K562 (cell line): ENCODE data around the gene USP24. TPM values are rescaled to one million over a fixed set of nuclear protein-coding genes. Genes with fewer than 3 reads are reported as not detected.

Source experiments
- BRD9 ChIP-seq: fragments of 450-650 bp; IDR thresholded peaks from 2 replicates; pipeline ENCODE4 v1.6.1; 2018; ENCODE audit warnings: low read depth; ENCODE audit not compliant: partially characterized antibody
- CEBPG ChIP-seq, 3 experiments: fragments of 200-800 bp in 1 of 3; sonication (Bioruptor generic) in 1 of 3; sonication (generic) in 1 of 3; formaldehyde crosslinking in 1 of 3; IDR thresholded peaks in 2 of 3; conservative IDR thresholded peaks in 1 of 3; 2 replicates each; pipeline versions ENCODE4 v1.6.1 to v1.8.0; 2016 to 2022; ENCODE audit warnings: missing compliant biosample characterization in 2 of 3, missing genetic modification characterization in 2 of 3, mild to moderate bottlenecking in 1 of 3, missing genetic modification reagents in 1 of 3
- E2F5 ChIP-seq: sonication (generic); formaldehyde crosslinking; IDR thresholded peaks from 2 replicates; pipeline ENCODE4 v1.8.0; 2022; ENCODE audit warnings: mild to moderate bottlenecking, missing genetic modification reagents
- IFI16 ChIP-seq: fragments of 250-450 bp; sonication (Bioruptor Pico); IDR thresholded peaks from 2 replicates; pipeline ENCODE4 v2.1.2; 2022; ENCODE audit warnings: mild to moderate bottlenecking, inconsistent platforms
- KAT8 ChIP-seq: fragments of 450-650 bp; IDR thresholded peaks from 2 replicates; pipeline ENCODE4 v1.6.1; 2016; ENCODE audit warnings: low read depth, mild to moderate bottlenecking
- MLLT1 ChIP-seq, 2 experiments: fragments of 450-650 bp; IDR thresholded peaks; 2 replicates each; pipeline ENCODE4 v1.6.1; 2016
- RBM14 ChIP-seq: fragments of 200-400 bp; formaldehyde crosslinking; IDR thresholded peaks from 2 replicates; pipeline ENCODE4 v1.6.1; 2018; ENCODE audit warnings: low read depth, mild to moderate bottlenecking, low read length, moderate library complexity, borderline replicate concordance; ENCODE audit not compliant: insufficient read depth
- SETDB1 ChIP-seq: IDR thresholded peaks from one replicate; pipeline ENCODE4 v1.6.1; 2012; ENCODE audit warnings: low read length, control low read depth, inconsistent platforms
- THAP12 ChIP-seq: fragments of 250-450 bp; sonication (Bioruptor Pico); IDR thresholded peaks from 2 replicates; pipeline ENCODE4 v1.9.0; 2021; ENCODE audit warnings: mild to moderate bottlenecking, inconsistent platforms
- ZBTB34 ChIP-seq: fragments of 250-450 bp; sonication (Bioruptor Pico); IDR thresholded peaks from 2 replicates; pipeline ENCODE4 v1.8.0; 2021; ENCODE audit warnings: mild to moderate bottlenecking, moderate library complexity
- ZFP91 ChIP-seq: sonication (generic); formaldehyde crosslinking; IDR thresholded peaks from 2 replicates; pipeline ENCODE4 v1.8.0; 2022; ENCODE audit warnings: mild to moderate bottlenecking, missing genetic modification reagents
- ZMIZ1 ChIP-seq, 2 experiments: fragments of 150-350 bp in 1 of 2; IDR thresholded peaks; 2 replicates each; pipeline ENCODE4 v1.6.1; 2012 to 2016; ENCODE audit warnings: low read depth in 2 of 2, low read length in 2 of 2, mild to moderate bottlenecking in 1 of 2, moderate library complexity in 1 of 2
- ZNF140 ChIP-seq: fragments of 250-450 bp; sonication (Bioruptor Pico); IDR thresholded peaks from 2 replicates; pipeline ENCODE4 v1.8.0; 2021; ENCODE audit warnings: moderate library complexity, mild to moderate bottlenecking, inconsistent platforms
- ZNF785 ChIP-seq: fragments of 250-450 bp; sonication (Bioruptor Pico); IDR thresholded peaks from 2 replicates; pipeline ENCODE4 v1.4.0; 2020; ENCODE audit warnings: mild to moderate bottlenecking
- polyA plus RNA-seq, 8 experiments: library from polyadenylated mRNA; depleted of rRNA in 4 of 8; stranded (reverse) in 5 of 8; unstranded in 3 of 8; fragments of >200 nt; fragmentation: Nextera tagmentation in 2 of 8; fragmentation: Illumina TruSeq in 1 of 8; extraction: Ambion mirVana in 2 of 8; extraction: Trizol in 1 of 8; gene quantifications; 2 replicates each; pipeline versions ENCODE4 v1.2.1 to v1.2.3, GENCODE V29; 2011 to 2014; ENCODE audit warnings: inconsistent platforms in 1 of 8, missing spikeins in 1 of 8
- total RNA-seq, 7 experiments: library from RNA; depleted of rRNA in 6 of 7; stranded (reverse); fragments of >200 nt in 6 of 7; fragmentation: Illumina TruSeq in 2 of 7; extraction: Trizol in 2 of 7; gene quantifications; 2 replicates each; pipeline versions ENCODE4 v1.2.1 to v1.2.3, GENCODE V29; 2011 to 2021; ENCODE audit warnings: low replicate concordance in 1 of 7

USP24 gene
- total and polyA plus RNA-seq, 9 of the 15 experiments (the other 6 are each of a cell fraction or from before 2014, with no cell fraction given): 7.7 to 62.6 (median 36.8) TPM

GRCh38 chr1:55067914-55068313 lies 147.2 kb downstream of the USP24 start (continued):
- TF ChIP-seq E2F5 (CRISPR knock-in tag) (no peak), MLLT1 (IDR thresholded peaks at IDR 0.05) (peak in 1 of 2 experiments; percentile 53; a peak in 1 of 4 replicates), ZFP91 (CRISPR knock-in tag) (no peak), ZBTB34 (no peak), CEBPG (CRISPR knock-in tag; IDR thresholded peaks at IDR 0.05) (no peak), CEBPG (tag; conservative IDR thresholded peaks at IDR 0.05 in 1 of 2, IDR thresholded peaks at IDR 0.05 in 1 of 2) (no peak), THAP12 (CRISPR knock-in tag) (no peak), RBM14 (no peak), IFI16 (no peak), ZMIZ1 (IDR thresholded peaks at IDR 0.05; ENCODE audit: low read depth in 2 of 2, low read length in 2 of 2) (0 out of 4 replicates have a peak, but pooled peaks of 1 of the 2 experiments have one; percentile 7), ZNF140 (no peak), BRD9 (no peak), KAT8 (no peak), ZNF785 (CRISPR knock-in tag) (no peak), SETDB1 (no peak)
